Bronchial epithelial cell (primary cell): Measurements from ENCODE around the gene ZNF598. TPM values are rescaled to one million over a fixed set of nuclear protein-coding genes. Genes with fewer than 3 reads are reported as not detected.
A peak's percentile ranks its signal among the peaks of the same experiment; 100 is the strongest.

ENCODE experiments used
- DNase-seq: peaks from one replicate; pipeline ENCODE4 v3.0.0-alpha.2; 2010; ENCODE audit warnings: low read depth
- FAIRE-seq: peaks from 2 replicates; lab custom pipeline; 2011; peaks lifted over from hg19 to GRCh38; lab: Jason Lieb, UNC
- H3K27me3 ChIP-seq: 2 replicates; pipeline ENCODE4 v1.5.1; 2011; ENCODE audit warnings: low read length; ENCODE audit not compliant: control insufficient read depth, insufficient read depth
- H3K36me3 ChIP-seq: 2 replicates; pipeline ENCODE4 v1.5.1; 2011; ENCODE audit warnings: low read length; ENCODE audit not compliant: control insufficient read depth, insufficient read depth
- H3K4me3 ChIP-seq: 2 replicates; pipeline ENCODE4 v1.5.1; 2011; ENCODE audit warnings: mild to moderate bottlenecking, low read depth, low read length, control low read depth
- total RNA-seq: library from RNA; depleted of rRNA; stranded (reverse); fragments of >200 nt; gene quantifications from 2 replicates; pipeline ENCODE4 v1.2.1, GENCODE V29; 2014
- TF ChIP-seq, protein P1 (sequence below): IDR thresholded peaks from 2 replicates; pipeline ENCODE4 v1.5.1; 2011; ENCODE audit warnings: mild to moderate bottlenecking, moderate library complexity, low read length, control low read depth, inconsistent platforms; ENCODE audit not compliant: insufficient read depth, severe bottlenecking

The ZNF598 gene
- total RNA-seq, 1 donor from 2014 or later = 26.3 TPM

DNA sequence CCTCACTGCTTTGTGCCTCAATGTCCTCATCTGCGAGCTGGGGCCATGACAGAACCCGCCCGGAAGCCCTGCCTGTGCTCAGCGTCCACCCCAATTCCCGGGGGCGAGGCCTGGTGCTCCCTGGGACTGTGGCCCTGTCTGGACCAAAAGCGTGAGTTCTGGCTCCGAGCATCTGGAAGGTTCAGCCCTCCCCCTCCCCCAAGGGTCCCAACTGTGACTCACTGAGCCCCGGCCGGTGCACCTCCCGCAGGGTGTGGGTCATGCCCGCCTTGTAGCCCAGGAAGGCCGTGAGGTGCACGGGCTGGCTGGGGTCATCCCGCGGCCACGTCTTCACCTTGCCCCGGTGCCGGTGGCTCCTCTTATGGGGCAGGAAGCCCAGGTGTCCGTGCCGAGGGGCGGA, 55.9 kb downstream of the ZNF598 start:
- no peak for FAIRE-seq
- Histone ChIP-seq H3K27me3 (no peaks in the 10 kb centered on the region), H3K4me3 (no peak overlapping the region), H3K36me3 (no peaks in the 10 kb centered on the region)
- no peak for DNase-seq
- TF ChIP-seq, protein P1, sequence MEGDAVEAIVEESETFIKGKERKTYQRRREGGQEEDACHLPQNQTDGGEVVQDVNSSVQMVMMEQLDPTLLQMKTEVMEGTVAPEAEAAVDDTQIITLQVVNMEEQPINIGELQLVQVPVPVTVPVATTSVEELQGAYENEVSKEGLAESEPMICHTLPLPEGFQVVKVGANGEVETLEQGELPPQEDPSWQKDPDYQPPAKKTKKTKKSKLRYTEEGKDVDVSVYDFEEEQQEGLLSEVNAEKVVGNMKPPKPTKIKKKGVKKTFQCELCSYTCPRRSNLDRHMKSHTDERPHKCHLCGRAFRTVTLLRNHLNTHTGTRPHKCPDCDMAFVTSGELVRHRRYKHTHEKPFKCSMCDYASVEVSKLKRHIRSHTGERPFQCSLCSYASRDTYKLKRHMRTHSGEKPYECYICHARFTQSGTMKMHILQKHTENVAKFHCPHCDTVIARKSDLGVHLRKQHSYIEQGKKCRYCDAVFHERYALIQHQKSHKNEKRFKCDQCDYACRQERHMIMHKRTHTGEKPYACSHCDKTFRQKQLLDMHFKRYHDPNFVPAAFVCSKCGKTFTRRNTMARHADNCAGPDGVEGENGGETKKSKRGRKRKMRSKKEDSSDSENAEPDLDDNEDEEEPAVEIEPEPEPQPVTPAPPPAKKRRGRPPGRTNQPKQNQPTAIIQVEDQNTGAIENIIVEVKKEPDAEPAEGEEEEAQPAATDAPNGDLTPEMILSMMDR = no peak

DNA sequence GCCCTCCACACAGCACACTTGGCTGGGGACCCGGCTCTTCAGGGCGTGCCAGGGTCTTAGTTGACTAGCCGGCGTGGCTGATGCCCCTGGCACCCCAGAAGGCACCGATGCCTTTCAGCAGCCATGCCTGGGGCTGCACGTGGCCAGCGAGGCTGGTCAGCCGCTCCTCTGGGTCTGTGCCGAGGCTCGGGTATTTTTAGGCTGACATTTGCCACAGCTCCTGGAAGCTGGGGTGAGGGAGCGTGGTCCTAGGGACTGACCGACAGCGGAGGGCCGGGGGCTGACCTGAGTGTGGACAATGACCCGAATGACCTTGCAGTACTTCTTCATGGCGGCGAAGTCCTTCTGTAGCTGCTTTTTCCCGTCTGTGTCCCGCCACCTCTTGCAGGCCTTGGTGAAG, 59.1 kb downstream of the ZNF598 start:
- H3K27me3 ChIP-seq = no peaks in the 10 kb centered on the region
- no peaks in the 10 kb centered on the region for H3K36me3 ChIP-seq
- TF ChIP-seq, protein P1 = no peak
- DNase-seq (no peak), FAIRE-seq (no peak)
- H3K4me3 ChIP-seq = no peak overlapping the region

DNA sequence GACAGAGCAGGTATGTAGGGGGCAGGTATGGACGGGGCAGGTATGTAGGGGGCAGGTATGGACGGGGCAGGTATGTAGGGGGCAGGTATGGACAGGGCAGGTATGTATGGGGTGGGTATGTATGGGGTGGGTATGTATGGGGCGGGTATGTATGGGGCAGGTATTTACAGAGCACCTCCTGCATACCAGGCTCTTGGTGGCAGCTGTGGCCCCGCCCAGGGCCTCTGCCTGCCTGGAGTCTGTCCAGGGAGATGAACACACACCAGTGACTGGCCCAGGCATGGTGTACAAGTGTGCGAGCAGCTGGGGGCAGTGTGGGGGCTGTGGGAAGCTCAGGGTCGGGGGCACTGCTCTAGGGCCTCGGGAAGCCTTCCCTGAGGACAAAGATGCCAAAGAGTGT, 59.6 kb downstream of the ZNF598 start:
- TF ChIP-seq, protein P1 = peak; percentile 39
- FAIRE-seq = no peak
- H3K36me3 ChIP-seq = no peaks in the 10 kb centered on the region
- no peak overlapping the region for H3K4me3 ChIP-seq
- peak; percentile 89 for DNase-seq
- no peaks in the 10 kb centered on the region for H3K27me3 ChIP-seq

DNA sequence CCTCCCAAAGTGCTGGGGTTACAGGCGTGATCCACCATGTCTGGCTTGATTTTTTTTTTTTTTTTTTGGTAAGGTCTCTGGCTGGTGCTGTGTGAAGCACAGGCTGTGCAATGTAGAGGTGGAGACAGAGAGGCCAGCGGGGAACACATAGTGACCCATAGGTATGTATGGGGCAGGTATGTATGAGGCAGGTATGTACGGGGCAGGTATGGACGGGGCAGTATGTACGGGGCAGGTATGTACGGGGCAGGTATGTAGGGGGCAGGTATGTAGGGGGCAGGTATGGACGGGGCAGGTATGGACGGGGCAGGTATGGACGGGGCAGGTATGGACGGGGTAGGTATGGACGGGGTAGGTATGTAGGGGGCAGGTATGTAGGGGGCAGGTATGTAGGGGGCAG, 60.1 kb downstream of the ZNF598 start:
- Histone ChIP-seq H3K27me3 (no peaks in the 10 kb centered on the region), H3K4me3 (no peak overlapping the region), H3K36me3 (no peaks in the 10 kb centered on the region)
- FAIRE-seq (no peak), DNase-seq (peak; percentile 51)
- TF ChIP-seq, protein P1 = no peak

Other genes starting within 250 kb of the ZNF598 start
- 48.5 and 56.9 TPM in 2 replicates for gene NME3, start 238.3 kb downstream of the ZNF598 start, total RNA-seq
- 5.8 and 6.1 TPM in 2 replicates for gene EME2, start 237.0 kb downstream of the ZNF598 start, total RNA-seq
- 71.3 and 74.8 TPM in 2 replicates for gene MRPS34, start 236.7 kb downstream of the ZNF598 start, total RNA-seq
- 35.5 and 48.2 TPM in 2 replicates for gene SPSB3, start 227.2 kb downstream of the ZNF598 start, total RNA-seq
- gene NUBP2, start 226.9 kb downstream of the ZNF598 start, total RNA-seq = 60.2 and 82.9 TPM in 2 replicates
- under 0.01 TPM in 1 of 2 replicates, not detected in the other for gene IGFALS, start 216.1 kb downstream of the ZNF598 start, total RNA-seq
- 60.0 and 91.8 TPM in 2 replicates for gene HAGH, start 183.0 kb downstream of the ZNF598 start, total RNA-seq
- 61.6 and 61.9 TPM in 2 replicates for gene FAHD1, start 182.6 kb downstream of the ZNF598 start, total RNA-seq
- gene MEIOB, start 137.7 kb downstream of the ZNF598 start, total RNA-seq = 0.26 TPM in 1 of 2 replicates, not detected in the other
- gene HS3ST6, start 91.4 kb downstream of the ZNF598 start, total RNA-seq = 2.2 TPM in 1 of 2 replicates, not detected in the other
- 2.9 and 6.0 TPM in 2 replicates for gene MSRB1, start 66.6 kb downstream of the ZNF598 start, total RNA-seq
- gene RPL3L, start 55.1 kb downstream of the ZNF598 start, total RNA-seq = under 0.01 and 0.13 TPM in 2 replicates
- 115 and 219 TPM in 2 replicates for gene NDUFB10, start 50.3 kb downstream of the ZNF598 start, total RNA-seq
- gene RPS2, start 45.0 kb downstream of the ZNF598 start, total RNA-seq = 5,082 and 6,563 TPM in 2 replicates
- gene RNF151, start 43.0 kb downstream of the ZNF598 start, total RNA-seq = not detected in 2 replicates
- gene TBL3, start 37.8 kb downstream of the ZNF598 start, total RNA-seq = 38.5 and 44.5 TPM in 2 replicates
- gene NOXO1, start 28.4 kb downstream of the ZNF598 start, total RNA-seq = 1.6 and 2.0 TPM in 2 replicates
- gene GFER, start 25.6 kb downstream of the ZNF598 start, total RNA-seq = 16.1 and 18.4 TPM in 2 replicates
- 2.9 and 5.2 TPM in 2 replicates for gene SYNGR3, start 19.9 kb downstream of the ZNF598 start, total RNA-seq
- gene NPW, start 10.0 kb upstream of the ZNF598 start, total RNA-seq = 0.13 TPM in 1 of 2 replicates, not detected in the other
- gene NHERF2, start 17.1 kb upstream of the ZNF598 start, total RNA-seq = 15.8 and 20.1 TPM in 2 replicates
- 18.6 and 44.0 TPM in 2 replicates for gene NTHL1, start 38.0 kb upstream of the ZNF598 start, total RNA-seq
- gene TSC2, start 38.2 kb upstream of the ZNF598 start, total RNA-seq = 25.0 and 34.7 TPM in 2 replicates
- gene PKD1, start 126.1 kb upstream of the ZNF598 start, total RNA-seq = 56.1 and 114 TPM in 2 replicates
- gene RAB26, start 138.8 kb upstream of the ZNF598 start, total RNA-seq = 0.26 and 0.90 TPM in 2 replicates
- 47.4 and 50.2 TPM in 2 replicates for gene TRAF7, start 146.0 kb upstream of the ZNF598 start, total RNA-seq
- gene CASKIN1, start 186.8 kb upstream of the ZNF598 start, total RNA-seq = under 0.01 and 1.8 TPM in 2 replicates
- gene MLST8, start 195.6 kb upstream of the ZNF598 start, total RNA-seq = 10.9 and 11.6 TPM in 2 replicates
- gene BRICD5, start 201.0 kb upstream of the ZNF598 start, total RNA-seq = 0.53 and 1.2 TPM in 2 replicates
- 9.1 and 9.5 TPM in 2 replicates for gene PGP, start 205.0 kb upstream of the ZNF598 start, total RNA-seq
- 26.6 and 34.4 TPM in 2 replicates for gene E4F1, start 213.8 kb upstream of the ZNF598 start, total RNA-seq
- gene DNASE1L2, start 226.6 kb upstream of the ZNF598 start, total RNA-seq = under 0.01 and 0.64 TPM in 2 replicates
- 87.8 and 140 TPM in 2 replicates for gene ECI1, start 241.8 kb upstream of the ZNF598 start, total RNA-seq